ENCODE measurements around the gene IMPDH1. TPM values are rescaled to one million over a fixed set of nuclear protein-coding genes. Genes with fewer than 3 reads are reported as not detected.
A peak's percentile ranks its signal among the peaks of the same experiment; 100 is the strongest.

The IMPDH1 gene
- total RNA-seq, 1 experiment from 2014 or later = 57.1 TPM

DNA sequence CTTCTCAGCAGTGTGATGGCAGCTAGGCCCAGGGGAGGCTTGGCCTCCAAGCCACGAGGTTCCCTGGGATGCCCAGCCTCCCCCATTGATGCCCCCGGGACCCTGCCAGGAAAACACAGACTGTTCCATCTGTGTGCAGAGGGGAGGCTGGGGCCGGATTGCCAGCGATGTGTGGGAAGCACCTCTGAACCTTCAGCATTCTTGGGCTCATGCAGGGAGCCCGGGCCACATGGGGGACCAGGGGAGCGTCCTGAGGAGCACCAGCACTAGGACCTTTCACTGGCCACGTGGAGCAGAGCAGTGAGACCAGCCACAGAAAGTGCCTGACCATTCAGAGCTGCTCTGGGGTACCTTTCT is 2.6 kb downstream of the IMPDH1 start:
- H3K4me1 Mint-ChIP-seq (ENCODE audit: low read depth, unreplicated experiment) = peaks cover 6% of the 10 kb centered on the region
- no peak overlapping the region for H3K27ac Mint-ChIP-seq (ENCODE audit: unreplicated experiment)
- H3K9me3 Mint-ChIP-seq (ENCODE audit: low read depth, unreplicated experiment) = no peaks in the 10 kb centered on the region
- H3K27me3 Mint-ChIP-seq (ENCODE audit: unreplicated experiment) = no peaks in the 10 kb centered on the region
- no peak for DNase-seq
- CTCF ChIA-PET = interaction anchor here (0.8 kb wide), 1 partner anchor 60 kb away, joined by 3 read pairs; no protein-coding TSS in a partner anchor
- intact Hi-C loops (cut with micrococcal nuclease; ENCODE audit: unreplicated experiment) = no loop called here
- H3K36me3 Mint-ChIP-seq (ENCODE audit: insufficient read depth, unreplicated experiment) = peaks cover 30% of the 10 kb centered on the region
- no peak overlapping the region for H3K4me3 Mint-ChIP-seq (ENCODE audit: low read depth, unreplicated experiment)
- TF ChIP-seq, protein P1, sequence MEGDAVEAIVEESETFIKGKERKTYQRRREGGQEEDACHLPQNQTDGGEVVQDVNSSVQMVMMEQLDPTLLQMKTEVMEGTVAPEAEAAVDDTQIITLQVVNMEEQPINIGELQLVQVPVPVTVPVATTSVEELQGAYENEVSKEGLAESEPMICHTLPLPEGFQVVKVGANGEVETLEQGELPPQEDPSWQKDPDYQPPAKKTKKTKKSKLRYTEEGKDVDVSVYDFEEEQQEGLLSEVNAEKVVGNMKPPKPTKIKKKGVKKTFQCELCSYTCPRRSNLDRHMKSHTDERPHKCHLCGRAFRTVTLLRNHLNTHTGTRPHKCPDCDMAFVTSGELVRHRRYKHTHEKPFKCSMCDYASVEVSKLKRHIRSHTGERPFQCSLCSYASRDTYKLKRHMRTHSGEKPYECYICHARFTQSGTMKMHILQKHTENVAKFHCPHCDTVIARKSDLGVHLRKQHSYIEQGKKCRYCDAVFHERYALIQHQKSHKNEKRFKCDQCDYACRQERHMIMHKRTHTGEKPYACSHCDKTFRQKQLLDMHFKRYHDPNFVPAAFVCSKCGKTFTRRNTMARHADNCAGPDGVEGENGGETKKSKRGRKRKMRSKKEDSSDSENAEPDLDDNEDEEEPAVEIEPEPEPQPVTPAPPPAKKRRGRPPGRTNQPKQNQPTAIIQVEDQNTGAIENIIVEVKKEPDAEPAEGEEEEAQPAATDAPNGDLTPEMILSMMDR (IDR thresholded peaks at IDR 0.05; ENCODE audit: unreplicated experiment) = no peak
- BruUV-seq (replicated peaks) = no TSS peak

DNA sequence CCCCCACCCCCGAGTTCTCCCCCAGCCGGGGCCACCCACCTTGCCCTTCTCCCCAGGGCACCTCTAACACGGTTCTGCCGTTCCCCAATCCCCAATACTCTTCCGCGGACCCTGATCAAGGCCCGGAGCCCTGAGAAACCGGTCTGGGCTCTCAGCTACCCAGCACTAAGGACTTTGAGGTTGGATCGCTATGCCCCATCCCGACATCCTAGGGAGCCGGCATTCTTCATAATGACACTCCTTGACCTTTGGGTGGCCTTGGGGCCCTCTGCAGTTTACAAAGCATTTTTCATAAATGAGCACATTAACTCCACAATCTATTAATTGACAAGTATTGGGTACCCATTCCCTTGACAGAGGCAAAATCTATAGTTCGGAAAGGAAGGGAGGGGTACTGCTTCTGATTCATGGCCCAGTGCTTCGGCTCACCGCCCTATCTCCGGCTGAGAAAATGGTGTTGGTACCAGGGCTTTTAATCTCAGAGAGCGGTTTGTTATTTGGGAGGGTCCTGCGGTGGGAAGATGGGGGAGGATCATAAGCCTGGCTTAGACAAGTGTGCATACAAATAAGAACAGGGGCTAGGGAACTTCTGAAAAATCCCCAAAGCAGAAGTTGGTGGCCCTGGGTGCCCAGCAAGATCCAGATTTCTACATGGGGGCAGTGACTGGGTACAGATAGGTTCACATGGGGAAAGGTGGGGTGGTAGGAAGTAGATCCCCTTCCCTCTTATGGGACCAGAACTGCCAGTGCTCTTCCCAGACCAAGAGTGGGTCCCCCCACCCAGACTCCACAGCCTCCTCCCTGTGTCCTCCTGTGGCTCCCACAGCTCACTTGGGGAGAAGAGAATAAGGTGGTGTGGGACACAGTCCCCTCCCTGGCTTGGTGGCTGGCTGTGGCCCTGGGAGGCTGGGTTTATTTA is 3.2 kb downstream of the IMPDH1 start:
- intact Hi-C loops (cut with micrococcal nuclease; ENCODE audit: unreplicated experiment) = no loop called here
- no peak overlapping the region for H3K27ac Mint-ChIP-seq (ENCODE audit: unreplicated experiment)
- CTCF ChIA-PET = interaction anchor here (0.8 kb wide), 1 partner anchor 59 kb away, joined by 3 read pairs; no protein-coding TSS in a partner anchor
- H3K4me1 Mint-ChIP-seq (ENCODE audit: low read depth, unreplicated experiment) = peaks cover 6% of the 10 kb centered on the region
- TF ChIP-seq, protein P1 (IDR thresholded peaks at IDR 0.05; ENCODE audit: unreplicated experiment) = no peak
- H3K27me3 Mint-ChIP-seq (ENCODE audit: unreplicated experiment) = no peaks in the 10 kb centered on the region
- peak overlapping the region; percentile 76 for H3K4me3 Mint-ChIP-seq (ENCODE audit: low read depth, unreplicated experiment)
- no peaks in the 10 kb centered on the region for H3K9me3 Mint-ChIP-seq (ENCODE audit: low read depth, unreplicated experiment)
- no TSS peak for BruUV-seq (replicated peaks)
- H3K36me3 Mint-ChIP-seq (ENCODE audit: insufficient read depth, unreplicated experiment) = peaks cover 31% of the 10 kb centered on the region
- DNase-seq = no peak

DNA sequence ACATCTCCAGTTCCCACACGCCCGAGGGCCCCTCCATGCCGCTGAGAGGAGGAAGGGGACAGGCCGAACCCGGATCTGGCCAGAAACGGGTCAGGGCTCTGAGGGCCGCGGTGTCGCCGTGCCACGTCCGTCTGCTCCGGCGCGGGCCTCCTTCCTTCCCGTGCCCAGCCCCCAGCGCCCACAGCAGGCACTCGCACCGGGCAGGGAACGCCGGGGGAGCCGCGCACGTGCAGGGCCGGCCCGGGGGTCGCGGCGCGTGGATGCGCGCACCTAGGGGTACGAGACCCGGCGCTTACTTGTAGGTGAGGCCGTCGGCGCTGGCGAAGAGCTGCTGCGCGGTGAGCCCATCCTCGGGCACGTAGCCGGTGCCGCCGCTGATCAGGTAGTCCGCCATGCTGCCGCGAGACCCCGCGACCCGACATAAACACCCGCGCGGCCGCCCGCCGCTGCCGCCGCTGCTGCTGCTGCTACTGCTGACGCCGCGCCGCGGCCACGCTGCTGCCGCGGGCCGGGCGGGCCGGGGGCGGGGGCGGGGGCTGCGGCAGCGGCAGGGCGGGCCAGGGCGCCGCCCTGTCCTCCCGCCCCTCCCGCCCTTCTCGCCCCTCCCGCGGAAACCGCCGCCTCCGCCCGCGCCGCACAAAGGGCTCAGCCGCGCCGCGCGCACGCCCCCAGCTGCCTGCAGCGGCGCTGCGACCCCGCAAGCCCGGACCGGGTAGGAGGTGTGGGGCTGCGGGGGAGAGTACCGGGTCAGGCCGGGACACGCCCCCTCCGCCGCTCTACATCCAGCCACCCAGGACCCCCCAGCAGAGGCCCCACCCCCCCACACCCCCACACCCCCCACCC is 4.1 kb downstream of the IMPDH1 start:
- intact Hi-C loops (cut with micrococcal nuclease; ENCODE audit: unreplicated experiment) = no loop called here
- TF ChIP-seq, protein P1 (IDR thresholded peaks at IDR 0.05; ENCODE audit: unreplicated experiment) = no peak
- Mint-ChIP-seq H3K36me3 (ENCODE audit: insufficient read depth, unreplicated experiment) (peaks cover 40% of the 10 kb centered on the region), H3K4me1 (ENCODE audit: low read depth, unreplicated experiment) (peaks cover 6% of the 10 kb centered on the region), H3K27ac (ENCODE audit: unreplicated experiment) (no peak overlapping the region), H3K9me3 (ENCODE audit: low read depth, unreplicated experiment) (no peaks in the 10 kb centered on the region), H3K27me3 (ENCODE audit: unreplicated experiment) (no peaks in the 10 kb centered on the region), H3K4me3 (ENCODE audit: low read depth, unreplicated experiment) (peak overlapping the region; percentile 76)
- peak; percentile 33 for DNase-seq
- CTCF ChIA-PET = no interaction called here
- no TSS peak for BruUV-seq (replicated peaks)

DNA sequence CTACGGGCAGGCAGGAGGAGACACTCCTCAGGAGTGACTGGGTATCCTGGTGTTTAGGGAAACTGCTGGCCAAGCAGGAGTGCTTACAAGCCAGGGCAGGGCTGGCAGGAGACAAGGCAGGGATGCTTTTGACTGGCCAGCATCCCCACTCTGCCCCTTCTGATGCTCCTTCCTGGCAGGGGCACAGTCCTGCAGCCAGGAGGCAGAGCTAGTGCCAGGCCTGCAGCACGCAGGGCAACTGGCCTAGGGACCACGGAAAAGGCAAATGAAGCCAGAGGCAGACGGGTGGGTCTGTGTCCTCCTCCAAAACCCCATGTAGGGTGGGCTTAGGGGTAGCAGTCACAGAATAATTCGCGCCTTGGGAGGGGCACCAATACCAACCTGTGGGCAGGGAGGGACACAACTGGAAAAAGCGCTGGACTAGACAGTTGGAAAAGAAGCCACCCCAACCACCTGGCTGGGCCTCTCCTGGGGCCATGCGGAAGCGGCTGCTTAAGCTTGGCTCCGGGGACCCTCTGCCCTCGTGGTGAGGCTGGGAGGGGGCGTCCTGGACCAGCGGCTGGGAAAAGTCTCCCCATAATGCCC is 4.8 kb downstream of the IMPDH1 start:
- TSS peak; percentile 11 for BruUV-seq (replicated peaks)
- intact Hi-C loops (cut with micrococcal nuclease; ENCODE audit: unreplicated experiment) = no loop called here
- Mint-ChIP-seq H3K4me3 (ENCODE audit: low read depth, unreplicated experiment) (peak overlapping the region; percentile 76), H3K4me1 (ENCODE audit: low read depth, unreplicated experiment) (peaks cover 6% of the 10 kb centered on the region), H3K36me3 (ENCODE audit: insufficient read depth, unreplicated experiment) (peaks cover 40% of the 10 kb centered on the region), H3K9me3 (ENCODE audit: low read depth, unreplicated experiment) (no peaks in the 10 kb centered on the region), H3K27ac (ENCODE audit: unreplicated experiment) (peak overlapping the region; percentile 42), H3K27me3 (ENCODE audit: unreplicated experiment) (no peaks in the 10 kb centered on the region)
- TF ChIP-seq, protein P1 (IDR thresholded peaks at IDR 0.05; ENCODE audit: unreplicated experiment) = no peak
- DNase-seq = peak; percentile 42
- CTCF ChIA-PET = interaction anchor here (1.1 kb wide), 1 partner anchor 14 kb away, joined by 5 read pairs; no protein-coding TSS in a partner anchor
